HepG2 (cell line): ENCODE measurements around the gene C12orf43. TPM values are rescaled to one million over a fixed set of nuclear protein-coding genes. Genes with fewer than 3 reads are reported as not detected.

Experiments used
- ATAC-seq: fragments of 200-7000 bp; cut with Tn5 transposase; 3 replicates; pipeline ENCODE4 v1.9.1; 2020; ENCODE audit warnings: mild to moderate bottlenecking, moderate library complexity
- BruUV-seq: library from RNA; stranded (reverse); fragments of 400-500 nt; replicated peaks from 2 replicates; lab custom pipeline; 2021; lab: Mats Ljungman, UMichigan
- CTCF ChIA-PET: fragments of 300-600 bp; formaldehyde crosslinking; extraction: SDS; loops from one replicate; lab custom pipeline; 2021; ENCODE audit warnings: low total read pairs, inconsistent platforms, low intra/inter-chr PET ratio; lab: Yijun Ruan, JAX
- POLR2A ChIA-PET: fragments of 350-600 bp; sonication (Branson Sonifier 250); formaldehyde crosslinking; loops from one replicate; lab custom pipeline; 2020; ENCODE audit warnings: antibody characterized with exemption, inconsistent platforms; lab: Yijun Ruan, JAX
- DNase-seq: peaks from one replicate; pipeline ENCODE4 v3.0.0-alpha.2; 2015; ENCODE audit warnings: low spot score
- FAIRE-seq: peaks from 3 replicates; lab custom pipeline; 2011; peaks lifted over from hg19 to GRCh38; lab: Jason Lieb, UNC
- H2AFZ ChIP-seq: one replicate; pipeline ENCODE4 v1.6.1; 2011; ENCODE audit warnings: low read length, inconsistent platforms
- H3K27ac ChIP-seq: fragments of 300-600 bp; 3 replicates; pipeline ENCODE4 v1.8.0; 2011; ENCODE audit warnings: mixed run types, mild to moderate bottlenecking, mixed read lengths, low read length, inconsistent platforms; ENCODE audit not compliant: insufficient read depth; ENCODE audit errors: extremely low read length
- H3K27me3 ChIP-seq, 2 experiments: fragments of 200-600 bp in 1 of 2; 2 replicates in 1 of 2; 3 replicates in 1 of 2; pipeline versions ENCODE4 v1.6.0 to v1.8.0; 2011; ENCODE audit warnings: low read length in 2 of 2, mild to moderate bottlenecking in 2 of 2, moderate library complexity in 2 of 2, inconsistent platforms in 1 of 2; ENCODE audit not compliant: insufficient read depth in 2 of 2, control insufficient read depth in 1 of 2
- H3K36me3 ChIP-seq, 2 experiments: fragments of 200-600 bp in 1 of 2; replicated peaks in 1 of 2; 2 replicates in 1 of 2; 3 replicates in 1 of 2; pipeline versions ENCODE4 v1.5.1 to v1.8.0; 2011; ENCODE audit warnings: low read length in 2 of 2, inconsistent platforms in 1 of 2; ENCODE audit not compliant: insufficient read depth in 2 of 2, control insufficient read depth in 1 of 2
- H3K4me1 ChIP-seq: 2 replicates; pipeline ENCODE4 v1.5.1; 2012; ENCODE audit warnings: low read length, inconsistent platforms; ENCODE audit not compliant: insufficient read depth
- H3K4me2 ChIP-seq: 2 replicates; pipeline ENCODE4 v1.6.0; 2011; ENCODE audit warnings: low read depth, low read length, inconsistent platforms
- H3K4me3 ChIP-seq, 3 experiments: fragments of 200-600 bp in 1 of 3; sonication (generic), shearing (Covaris generic) in 1 of 3; replicated peaks in 1 of 3; 2 replicates each; pipeline ENCODE4 v1.5.1; 2011 to 2016; ENCODE audit warnings: low read length in 3 of 3, inconsistent platforms in 2 of 3, low read depth in 2 of 3, mild to moderate bottlenecking in 2 of 3, control low read depth in 1 of 3, mixed read lengths in 1 of 3; ENCODE audit not compliant: insufficient read depth in 1 of 3
- H3K79me2 ChIP-seq: one replicate; pipeline ENCODE4 v1.6.1; 2011; ENCODE audit warnings: low read length, inconsistent platforms; ENCODE audit not compliant: insufficient read depth
- H3K9ac ChIP-seq: 2 replicates; pipeline ENCODE4 v1.6.0; 2011; ENCODE audit warnings: mild to moderate bottlenecking, low read depth, low read length, inconsistent platforms; ENCODE audit not compliant: insufficient read depth
- H3K9me3 ChIP-seq: 2 replicates; pipeline ENCODE4 v1.5.1; 2012; ENCODE audit warnings: mild to moderate bottlenecking, low read length
- H4K20me1 ChIP-seq: 2 replicates; pipeline ENCODE4 v1.6.0; 2011; ENCODE audit warnings: inconsistent platforms, mild to moderate bottlenecking, low read length, moderate library complexity; ENCODE audit not compliant: insufficient read depth
- AFF4 ChIP-seq: sonication (generic); formaldehyde crosslinking; IDR thresholded peaks from 2 replicates; pipeline ENCODE4 v1.4.0; 2020; ENCODE audit warnings: missing genetic modification reagents
- CENPT ChIP-seq: sonication (generic); formaldehyde crosslinking; IDR thresholded peaks from 2 replicates; pipeline ENCODE4 v1.8.0; 2022; ENCODE audit warnings: low read depth, mild to moderate bottlenecking, moderate library complexity, missing genetic modification reagents
- DDIT3 ChIP-seq: sonication (generic); formaldehyde crosslinking; IDR thresholded peaks from 2 replicates; pipeline ENCODE4 v1.4.0; 2020; ENCODE audit warnings: mild to moderate bottlenecking, missing genetic modification reagents
- GPN1 ChIP-seq: sonication (generic); formaldehyde crosslinking; IDR thresholded peaks from 2 replicates; pipeline ENCODE4 v1.5.1; 2020; ENCODE audit warnings: missing genetic modification reagents, borderline replicate concordance
- HDAC6 ChIP-seq: fragments of 200-600 bp; sonication (generic); IDR thresholded peaks from 2 replicates; pipeline ENCODE4 v1.7.0; 2017; ENCODE audit warnings: mild to moderate bottlenecking, antibody characterized with exemption, low read length, low read depth
- RCOR2 ChIP-seq: IDR thresholded peaks from 2 replicates; pipeline ENCODE4 v1.6.1; 2016; ENCODE audit warnings: missing biosample characterization, missing genetic modification reagents
- SRSF4 ChIP-seq: fragments of 200-400 bp; formaldehyde crosslinking; IDR thresholded peaks from one replicate; pipeline ENCODE4 v1.6.1; 2018; ENCODE audit warnings: mild to moderate bottlenecking, low read depth, low read length, moderate library complexity; ENCODE audit not compliant: poor library complexity, severe bottlenecking
- ZBTB43 ChIP-seq: sonication (generic); formaldehyde crosslinking; conservative IDR thresholded peaks from 2 replicates; pipeline ENCODE4 v1.4.0; 2020; ENCODE audit warnings: missing genetic modification reagents
- ZBTB8A ChIP-seq: sonication (generic); formaldehyde crosslinking; IDR thresholded peaks from 2 replicates; pipeline ENCODE4 v1.4.0; 2020; ENCODE audit warnings: mild to moderate bottlenecking, low read depth, missing genetic modification reagents, borderline replicate concordance
- ZC3H13 ChIP-seq: sonication (generic); formaldehyde crosslinking; IDR thresholded peaks from 2 replicates; pipeline ENCODE4 v1.8.1; 2023; ENCODE audit warnings: mild to moderate bottlenecking, missing genetic modification reagents, moderate library complexity
- ZFP1 ChIP-seq: IDR thresholded peaks from 2 replicates; pipeline ENCODE4 v1.6.1; 2016
- ZFYVE20 ChIP-seq: sonication (generic); formaldehyde crosslinking; IDR thresholded peaks from 2 replicates; pipeline ENCODE4 v1.8.0; 2023; ENCODE audit warnings: low read depth, mild to moderate bottlenecking, moderate library complexity, missing genetic modification reagents, borderline replicate concordance
- ZNF207 ChIP-seq: fragments of 450-650 bp; IDR thresholded peaks from 2 replicates; pipeline ENCODE4 v1.6.1; 2016; ENCODE audit warnings: antibody characterized with exemption, borderline replicate concordance
- ZNF432 ChIP-seq: sonication (generic); formaldehyde crosslinking; IDR thresholded peaks from 2 replicates; pipeline ENCODE4 v1.5.0; 2020; ENCODE audit warnings: missing genetic modification reagents, mild to moderate bottlenecking, borderline replicate concordance
- ZNF546 ChIP-seq: sonication (generic); formaldehyde crosslinking; conservative IDR thresholded peaks from 2 replicates; pipeline ENCODE4 v1.8.1; 2023; ENCODE audit warnings: mild to moderate bottlenecking, missing genetic modification reagents
- ZUFSP ChIP-seq: sonication (generic); formaldehyde crosslinking; IDR thresholded peaks from 2 replicates; pipeline ENCODE4 v1.9.0; 2021; ENCODE audit warnings: missing genetic modification reagents, mild to moderate bottlenecking, borderline replicate concordance
- WGBS: methylation state at CpG from one replicate; pipeline ENCODE4 v1.1.6; 2017; ENCODE audit warnings: low lambda C conversion rate; 5-methylcytosine and 5-hydroxymethylcytosine counted together
- in situ Hi-C: cut with HindIII; loops from 2 replicates; pipeline ENCODE4 v1.10.0; 2017; ENCODE audit warnings: low pct_unique_long_range_greater_than_20kb; ENCODE audit not compliant: extremely low pct_ligation_motif_present
- intact Hi-C: fragments of 100-400 bp; cut with micrococcal nuclease; formaldehyde crosslinking; loops from one replicate; pipeline ENCODE4 v1.10.0; 2022; ENCODE audit not compliant: unreplicated experiment
- polyA plus RNA-seq, 8 experiments: library from polyadenylated mRNA; depleted of rRNA in 3 of 8; stranded (reverse) in 7 of 8; unstranded in 1 of 8; fragments of >200 nt; fragmentation: Illumina TruSeq in 4 of 8; extraction: Trizol in 4 of 8; gene quantifications; 2 replicates each; pipeline versions ENCODE4 v1.2.1 to v1.2.3, GENCODE V29; 2011 to 2016; ENCODE audit warnings: low read depth in 4 of 8, missing spikeins in 1 of 8, mixed read lengths in 1 of 8; ENCODE audit not compliant: insufficient read depth in 1 of 8
- total RNA-seq, 5 experiments: library from RNA; depleted of rRNA; stranded (reverse); fragments of >200 nt; fragmentation: Illumina TruSeq; extraction: Trizol; gene quantifications; 2 replicates each; pipeline ENCODE4 v1.2.3, GENCODE V29; 2016; ENCODE audit warnings: low read depth in 1 of 5

The C12orf43 gene
- total and polyA plus RNA-seq, 2 of the 13 experiments (the other 11 are each of a cell fraction or from before 2014, with no cell fraction given): 7.9 to 11.1 TPM

- no peak for ATAC-seq
- Histone ChIP-seq H3K4me1 (peaks cover 34% of the 10 kb centered on the region), H3K27ac (no peak overlapping the region), H3K9ac (no peak overlapping the region), H3K36me3 (no peaks in the 10 kb centered on the region), H2AFZ (no peak overlapping the region), H3K4me3 (no peak overlapping the region), H4K20me1 (no peaks in the 10 kb centered on the region), H3K9me3 (no peaks in the 10 kb centered on the region), H3K79me2 (no peaks in the 10 kb centered on the region), H3K27me3 (peaks cover 0 to 11% of the 10 kb centered on the region in 2 experiments; a peak in 2 of 5 replicates), H3K4me2 (no peak overlapping the region)
- FAIRE-seq: no peak
- POLR2A ChIA-PET: no interaction called here
- WGBS: 53% methylated on average over 10 of the region's 10 CpGs
- in situ Hi-C loops: no loop called here
- no peak for DNase-seq
- CTCF ChIA-PET: no interaction called here
- BruUV-seq: no TSS peak
- intact Hi-C loops: no loop called here
- TF ChIP-seq ZNF546 (CRISPR knock-in tag): no peak
- TF ChIP-seq HDAC6: no peak
- TF ChIP-seq ZBTB43 (CRISPR knock-in tag): no peak
- no peak for TF ChIP-seq DDIT3 (CRISPR knock-in tag)
- TF ChIP-seq AFF4: no peak
- TF ChIP-seq ZC3H13 (CRISPR knock-in tag): no peak
- no peak for TF ChIP-seq RCOR2
- TF ChIP-seq ZBTB8A: no peak
- TF ChIP-seq ZFYVE20 (CRISPR knock-in tag): no peak
- TF ChIP-seq SRSF4: no peak
- no peak for TF ChIP-seq CENPT (CRISPR knock-in tag)
- no peak for TF ChIP-seq ZNF207
- no peak for TF ChIP-seq ZUFSP (CRISPR knock-in tag)
- TF ChIP-seq ZFP1 (CRISPR knock-in tag): no peak
- TF ChIP-seq GPN1 (CRISPR knock-in tag): no peak
- TF ChIP-seq ZNF432 (CRISPR knock-in tag): no peak
Measured at GRCh38 chr12:121030576-121031212, 14.4 kb upstream of the C12orf43 start.
